SH-SY5Y (cell line): ENCODE measurements around the gene CLCNKA.

Source experiments
- GATA2 ChIP-seq: IDR thresholded peaks from 2 replicates; pipeline ENCODE4 v1.6.1; 2011; ENCODE audit warnings: mild to moderate bottlenecking, low read depth, low read length
- GATA3 ChIP-seq: IDR thresholded peaks from 2 replicates; pipeline ENCODE4 v1.6.1; 2011; ENCODE audit warnings: low read depth, mild to moderate bottlenecking, low read length, moderate library complexity

DNA sequence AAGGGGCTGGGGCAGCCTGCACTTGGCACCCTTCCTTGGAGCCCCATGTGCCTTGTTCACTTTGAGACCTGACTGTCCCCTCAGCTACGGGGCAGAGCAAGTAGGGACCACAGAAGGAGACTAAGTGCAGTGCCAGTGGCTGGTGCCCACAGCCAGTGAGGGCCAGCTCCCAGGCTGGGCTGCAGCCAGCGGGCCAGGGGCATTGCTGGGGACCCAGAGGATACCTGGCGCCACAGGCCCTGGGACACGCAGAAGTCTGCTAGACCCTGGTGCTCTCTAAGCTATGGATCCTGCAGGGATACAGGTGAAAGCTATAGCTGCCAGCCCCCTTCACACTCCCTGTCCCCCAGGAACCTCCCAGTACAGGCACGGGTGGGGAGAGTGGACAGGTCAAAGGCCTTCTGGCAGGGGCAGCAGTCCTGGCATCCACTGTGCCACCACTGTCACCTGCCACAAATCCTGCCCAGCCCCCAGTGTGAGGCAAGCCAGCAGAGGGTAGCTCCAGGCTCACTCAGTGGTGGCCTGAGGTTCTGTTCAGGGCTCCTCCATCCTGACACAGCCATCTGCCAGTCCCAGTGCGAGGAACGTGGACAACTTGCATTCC, 1.3 kb downstream of the CLCNKA start:
- TF ChIP-seq GATA2: no peak
- TF ChIP-seq GATA3: no peak
